NCI-H1436 (cell line): Measurements from ENCODE around the gene ABCB6.

Experiments used
- DNase-seq: peaks from one replicate; lab custom pipeline; 2025; lab: John Stamatoyannopoulos, UW

Gene ABCB6

GRCh38 chr2:219168932-219169331, 49.8 kb downstream of the ABCB6 start:
- DNase-seq: no peak

- DNase-seq: no peak
Measured at GRCh38 chr2:219168526-219168925, 50.2 kb downstream of the ABCB6 start.

- DNase-seq: no peak
Measured at GRCh38 chr2:219167997-219168396, 50.8 kb downstream of the ABCB6 start.

DNA sequence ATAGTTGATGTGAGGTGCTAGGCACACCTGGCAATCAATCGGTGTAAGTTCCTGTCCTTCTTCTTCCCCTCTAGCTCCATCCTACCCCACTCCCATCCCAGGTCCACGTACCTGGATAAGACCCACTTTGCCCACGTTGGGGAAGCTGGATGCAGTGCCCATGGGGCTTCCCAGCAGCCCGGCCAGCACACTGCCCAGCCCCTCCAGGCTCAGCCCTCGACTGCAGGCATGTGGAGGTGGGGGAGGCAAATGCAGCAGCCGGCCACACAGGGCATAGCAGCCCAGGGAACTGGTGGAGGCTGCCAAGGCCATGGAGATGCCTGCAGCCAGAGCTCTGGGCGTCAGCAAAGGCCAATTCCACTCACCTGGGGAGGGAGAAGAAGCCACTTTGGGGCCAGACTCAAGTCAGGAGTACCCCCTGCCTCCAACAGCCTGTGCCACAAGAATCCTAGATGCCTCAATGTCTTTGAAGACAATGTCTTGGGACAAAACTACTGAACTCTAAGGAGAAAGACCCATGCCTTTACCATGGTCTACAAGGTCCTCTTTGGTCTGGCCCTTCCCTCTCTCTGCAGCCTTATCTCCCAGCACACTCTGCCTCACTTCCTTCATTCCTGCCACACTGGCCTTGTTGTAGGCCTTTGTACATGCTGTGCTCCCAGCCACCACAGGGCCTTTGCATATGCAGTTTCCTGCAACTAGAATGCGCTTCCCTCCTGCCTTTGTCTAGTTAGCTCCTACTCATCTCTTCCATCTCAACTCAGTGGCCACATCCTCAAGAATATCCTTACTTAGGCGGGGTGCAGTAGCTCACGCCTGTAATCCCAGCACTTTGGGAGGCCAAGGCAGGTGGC, 53.5 kb downstream of the ABCB6 start:
- no peak for DNase-seq

- no peak for DNase-seq
Measured at GRCh38 chr2:219163156-219163555, 55.6 kb downstream of the ABCB6 start.

DNA sequence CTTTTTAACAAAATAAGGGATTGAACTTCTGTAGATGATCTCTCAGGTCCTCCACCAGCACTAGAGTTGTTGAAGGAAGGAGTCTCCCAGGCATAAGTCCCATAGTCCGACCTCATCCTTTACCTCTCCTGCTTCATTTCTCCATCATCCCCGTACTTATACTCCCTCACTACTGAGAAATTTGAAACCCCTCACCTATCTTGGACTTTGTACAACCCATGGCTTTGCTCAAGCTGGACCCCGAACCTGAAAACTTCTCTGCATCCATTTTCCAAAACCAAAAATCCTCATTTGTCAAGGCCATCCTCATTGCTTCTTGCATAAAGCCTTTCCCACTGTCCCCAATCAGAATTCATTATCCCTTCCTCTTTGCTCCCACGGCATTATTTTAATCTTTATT, 57.7 kb downstream of the ABCB6 start:
- no peak for DNase-seq

- DNase-seq: peak; percentile 88
Measured at GRCh38 chr2:219160186-219161017, 58.4 kb downstream of the ABCB6 start, which contains the start of gene NHEJ1. Gene NHEJ1 (minus strand): TSS chr2:219160815. CDS start chr2:219158362, 2,453 bp downstream.
